ENCODE results near the gene DUOXA2.

DUOXA2 gene

DNA sequence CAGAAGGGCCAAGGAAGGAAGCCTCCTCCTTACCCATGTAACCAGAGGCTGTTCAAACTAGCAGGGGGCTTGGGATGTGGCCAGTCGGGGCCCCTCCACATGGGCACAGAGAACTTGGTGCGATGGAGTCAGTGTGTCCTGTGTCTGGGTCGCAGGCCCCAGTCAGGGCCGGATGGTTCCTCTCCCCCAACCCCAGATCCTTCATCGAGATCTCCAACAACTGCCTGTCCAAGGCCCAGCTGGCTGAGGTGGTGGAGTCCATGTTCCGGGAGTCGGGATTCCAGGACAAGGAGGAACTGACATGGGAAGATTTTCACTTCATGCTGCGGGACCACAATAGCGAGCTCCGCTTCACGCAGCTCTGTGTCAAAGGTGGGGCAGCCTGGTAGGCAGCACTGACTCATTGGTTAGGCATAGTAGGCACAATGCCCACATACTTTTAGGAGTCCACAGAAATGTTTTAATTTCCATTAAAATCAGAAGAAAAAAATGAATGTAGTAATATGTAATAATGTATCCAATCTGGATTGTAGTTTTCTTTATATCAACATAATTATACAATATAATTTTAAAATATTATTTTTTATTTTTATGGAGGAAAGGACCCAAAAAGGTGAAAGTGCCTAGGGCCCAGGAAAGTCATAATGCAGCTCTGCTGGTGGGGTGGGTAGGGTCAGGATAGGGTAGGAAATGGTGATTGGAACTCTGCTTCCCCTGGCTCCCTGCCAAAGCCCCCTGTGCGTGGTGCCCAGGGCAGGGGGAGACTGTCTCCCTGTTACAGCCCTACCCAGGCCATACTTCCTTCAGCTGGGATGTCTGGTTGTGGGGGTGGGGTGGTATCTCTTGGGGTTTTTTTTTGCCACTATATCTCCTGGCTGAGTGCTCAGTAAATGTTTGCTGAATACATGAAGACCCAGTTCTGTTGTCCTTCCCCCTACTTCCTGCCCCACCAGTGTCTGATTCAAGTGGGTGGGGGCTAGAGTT lies 34.2 kb downstream of the DUOXA2 start:
- H3K4me3 ChIP-seq (ENCODE audit: low read length), result no peak overlapping the region
- no peak for DNase-seq (ENCODE audit: low read depth, low spot score)

DNA sequence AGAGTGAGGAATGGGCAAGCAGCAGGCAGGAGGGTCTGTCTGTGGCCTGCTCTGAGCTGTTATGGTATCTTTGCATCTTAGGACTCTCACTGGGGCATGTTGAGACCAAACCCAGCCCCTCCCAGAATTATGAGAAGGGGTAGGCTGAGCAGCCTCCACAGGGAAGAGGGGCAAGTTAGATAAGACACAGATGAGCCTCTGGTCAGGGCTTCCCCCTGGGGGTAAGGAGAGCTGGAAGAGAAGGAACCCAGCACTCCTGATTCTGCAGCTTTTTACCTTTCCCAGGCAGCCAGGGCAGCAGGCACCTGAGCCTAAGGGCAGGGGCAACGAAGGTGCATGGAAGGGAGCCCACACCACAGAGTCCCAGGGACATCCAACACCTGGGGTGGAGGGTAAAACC lies 34.9 kb downstream of the DUOXA2 start:
- DNase-seq (ENCODE audit: low read depth, low spot score), result no peak
- no peak overlapping the region for H3K4me3 ChIP-seq (ENCODE audit: low read length)

DNA sequence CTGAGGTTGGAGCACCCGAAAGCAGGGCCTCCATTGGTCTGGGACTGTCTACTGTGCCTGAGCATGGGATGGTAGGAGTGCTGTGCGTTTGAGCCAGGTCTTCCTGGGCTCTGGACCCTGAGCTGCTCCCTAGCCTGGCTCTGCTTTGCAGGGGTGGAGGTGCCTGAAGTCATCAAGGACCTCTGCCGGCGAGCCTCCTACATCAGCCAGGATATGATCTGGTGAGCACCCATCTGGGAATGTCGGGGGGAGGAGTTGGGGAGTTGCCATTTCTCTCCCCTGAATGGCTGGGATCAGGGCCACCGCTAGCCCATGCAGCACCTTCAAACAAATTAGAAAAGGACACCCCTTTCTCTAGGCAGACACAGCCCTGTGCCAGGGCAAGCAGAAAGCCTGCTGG lies 36.4 kb downstream of the DUOXA2 start:
- DNase-seq (ENCODE audit: low read depth, low spot score), result no peak
- no peak overlapping the region for H3K4me3 ChIP-seq (ENCODE audit: low read length)

DNA sequence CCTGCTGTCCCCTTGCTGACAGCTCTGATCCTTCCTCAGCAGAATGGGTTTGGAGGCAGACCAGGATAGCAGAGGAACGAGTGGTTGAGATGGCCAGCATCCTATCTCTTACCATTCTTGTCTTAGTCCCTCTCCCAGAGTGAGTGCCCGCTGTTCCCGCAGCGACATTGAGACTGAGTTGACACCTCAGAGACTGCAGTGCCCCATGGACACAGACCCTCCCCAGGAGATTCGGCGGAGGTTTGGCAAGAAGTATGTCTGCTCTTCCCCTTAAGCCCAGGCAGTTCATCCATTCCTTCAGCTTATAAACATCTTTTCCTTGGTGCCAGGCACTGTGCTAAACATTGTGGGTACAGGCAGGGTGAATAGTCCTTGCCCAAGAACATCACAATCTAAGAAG lies 36.9 kb downstream of the DUOXA2 start:
- H3K4me3 ChIP-seq (ENCODE audit: low read length), result no peak overlapping the region

GRCh38 chr15:45151998-45152828 lies 38.1 kb downstream of the DUOXA2 start:
- H3K4me3 ChIP-seq (ENCODE audit: low read length), result no peak overlapping the region
- DNase-seq (ENCODE audit: low read depth, low spot score), result no peak

More for the DNA sequence above, 36.9 kb downstream of the DUOXA2 start:
- DNase-seq (ENCODE audit: low read depth, low spot score), result no peak

GRCh38 chr15:45155739-45156138 lies 41.6 kb downstream of the DUOXA2 start:
- no peak for DNase-seq (ENCODE audit: low read depth, low spot score)
- no peak overlapping the region for H3K4me3 ChIP-seq (ENCODE audit: low read length)

DNA sequence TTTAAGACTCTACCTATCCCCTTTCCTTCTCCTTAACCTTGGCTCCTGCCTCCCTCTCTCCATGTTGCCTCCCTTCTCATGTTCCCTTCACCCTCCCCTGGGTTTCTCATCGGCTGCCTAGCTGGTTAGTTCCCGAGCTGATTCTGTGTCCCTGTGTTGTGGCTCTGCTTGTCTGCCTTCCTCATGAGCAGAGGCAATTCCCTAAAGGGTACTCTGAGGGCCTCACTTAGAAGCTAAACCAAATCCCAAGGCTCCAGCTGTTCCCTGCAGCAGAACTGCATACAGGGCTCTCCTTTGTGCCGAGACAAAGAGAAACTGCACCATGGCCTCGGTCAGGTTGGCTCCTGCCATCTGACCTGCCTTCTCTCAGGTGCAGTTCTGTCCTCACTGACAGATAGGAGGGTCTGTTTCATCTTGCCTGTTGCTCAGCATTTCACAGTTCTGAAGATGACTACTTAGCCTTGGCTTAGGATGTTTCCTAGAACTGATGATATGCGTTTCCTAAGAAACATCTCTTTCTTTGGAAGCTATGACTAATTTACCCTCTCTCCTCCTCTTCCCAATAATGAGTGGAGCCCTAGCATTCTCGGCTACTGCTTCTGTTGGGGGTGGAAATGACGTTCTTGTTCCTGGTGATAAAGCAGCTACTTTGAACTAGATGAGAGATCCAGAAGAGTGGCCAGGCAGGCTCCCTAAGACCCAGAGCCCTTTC lies 42.8 kb downstream of the DUOXA2 start:
- DNase-seq (ENCODE audit: low read depth, low spot score), result no peak
- no peak overlapping the region for H3K4me3 ChIP-seq (ENCODE audit: low read length)

DNA sequence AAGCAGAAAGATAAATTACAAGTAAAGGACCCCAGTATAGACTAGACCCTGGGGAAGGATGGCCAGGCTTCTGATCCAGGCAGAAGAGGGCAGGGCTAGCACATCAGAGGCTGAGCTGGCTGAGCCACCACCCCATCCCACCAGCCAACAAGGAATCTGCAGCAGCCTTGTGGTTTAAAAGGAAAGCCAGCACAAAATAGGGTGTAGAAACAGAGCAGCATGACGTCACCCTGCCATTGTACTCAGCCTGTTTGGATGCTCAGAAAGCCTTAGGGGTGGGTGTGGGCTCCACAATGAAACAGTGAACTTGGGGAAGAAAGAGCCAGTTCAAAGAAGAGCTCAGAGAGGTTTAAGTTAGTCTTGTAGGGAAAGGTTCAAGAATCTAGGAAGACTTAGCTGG lies 43.8 kb downstream of the DUOXA2 start:
- H3K4me3 ChIP-seq (ENCODE audit: low read length), result no peak overlapping the region
- peak; percentile 62 for DNase-seq (ENCODE audit: low read depth, low spot score)

GRCh38 chr15:45161666-45162065 lies 47.5 kb downstream of the DUOXA2 start:
- H3K4me3 ChIP-seq (ENCODE audit: low read length), result no peak overlapping the region
- DNase-seq (ENCODE audit: low read depth, low spot score), result no peak

DNA sequence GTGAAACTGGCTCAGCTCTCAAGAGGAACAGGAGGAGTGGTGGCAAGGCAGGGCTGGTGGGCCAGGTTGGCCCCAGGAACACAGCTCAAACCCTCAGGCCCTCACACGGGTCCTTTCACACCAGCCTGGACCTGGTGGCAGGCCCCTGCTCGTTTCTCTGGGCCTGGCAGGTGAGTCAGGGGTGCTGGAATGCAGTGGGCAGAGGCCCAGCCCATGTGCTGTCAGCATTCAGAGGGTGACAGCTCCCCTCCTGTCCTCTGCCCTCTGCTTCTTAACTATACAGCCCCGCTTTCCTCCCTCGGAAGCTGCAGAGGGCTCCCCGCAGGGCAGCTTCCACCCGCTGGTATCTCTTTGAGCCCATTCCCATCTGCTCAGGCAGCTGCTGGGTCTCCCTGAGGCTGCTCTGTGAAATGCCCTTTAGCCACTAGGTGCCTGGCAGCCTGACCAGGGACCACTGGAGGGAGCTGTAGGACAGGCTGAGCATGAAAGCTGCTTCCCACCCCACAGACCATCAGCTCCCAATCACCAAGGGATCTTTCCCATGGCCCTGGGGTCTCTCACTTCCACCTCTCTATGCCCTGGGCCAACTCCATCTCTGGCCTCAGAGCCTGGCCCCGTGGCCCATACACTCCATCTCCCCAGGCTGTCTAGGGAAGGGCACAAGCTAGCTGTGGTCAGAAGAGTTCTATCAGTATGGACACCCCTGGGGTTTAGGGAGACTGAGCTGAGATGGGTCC lies 48.8 kb downstream of the DUOXA2 start:
- DNase-seq (ENCODE audit: low read depth, low spot score), result peak; percentile 45
- no peak overlapping the region for H3K4me3 ChIP-seq (ENCODE audit: low read length)

DNA sequence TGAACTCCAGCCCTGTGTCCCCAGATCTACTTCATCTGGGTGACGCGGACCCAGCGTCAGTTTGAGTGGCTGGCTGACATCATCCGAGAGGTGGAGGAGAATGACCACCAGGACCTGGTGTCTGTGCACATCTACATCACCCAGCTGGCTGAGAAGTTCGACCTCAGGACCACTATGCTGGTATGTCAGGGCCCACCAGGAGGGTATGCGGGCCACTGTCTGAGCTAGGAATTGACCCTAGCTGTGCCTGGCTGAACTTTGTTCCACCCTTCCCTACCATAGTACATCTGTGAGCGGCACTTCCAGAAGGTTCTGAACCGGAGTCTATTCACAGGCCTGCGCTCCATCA lies 49.4 kb downstream of the DUOXA2 start:
- H3K4me3 ChIP-seq (ENCODE audit: low read length), result no peak overlapping the region

GRCh38 chr15:45164914-45165313 lies 50.8 kb downstream of the DUOXA2 start:
- no peak for DNase-seq (ENCODE audit: low read depth, low spot score)
- no peak overlapping the region for H3K4me3 ChIP-seq (ENCODE audit: low read length)

More for the DNA sequence above, 49.4 kb downstream of the DUOXA2 start:
- DNase-seq (ENCODE audit: low read depth, low spot score), result no peak

GRCh38 chr15:45165536-45165935 lies 51.4 kb downstream of the DUOXA2 start:
- H3K4me3 ChIP-seq (ENCODE audit: low read length), result peak overlapping the region; percentile 77
- DNase-seq (ENCODE audit: low read depth, low spot score), result no peak

- peak; percentile 83 for DNase-seq (ENCODE audit: low read depth, low spot score)
- peak overlapping the region; percentile 77 for H3K4me3 ChIP-seq (ENCODE audit: low read length)
Measured at GRCh38 chr15:45166834-45167630, 52.9 kb downstream of the DUOXA2 start.

DNA sequence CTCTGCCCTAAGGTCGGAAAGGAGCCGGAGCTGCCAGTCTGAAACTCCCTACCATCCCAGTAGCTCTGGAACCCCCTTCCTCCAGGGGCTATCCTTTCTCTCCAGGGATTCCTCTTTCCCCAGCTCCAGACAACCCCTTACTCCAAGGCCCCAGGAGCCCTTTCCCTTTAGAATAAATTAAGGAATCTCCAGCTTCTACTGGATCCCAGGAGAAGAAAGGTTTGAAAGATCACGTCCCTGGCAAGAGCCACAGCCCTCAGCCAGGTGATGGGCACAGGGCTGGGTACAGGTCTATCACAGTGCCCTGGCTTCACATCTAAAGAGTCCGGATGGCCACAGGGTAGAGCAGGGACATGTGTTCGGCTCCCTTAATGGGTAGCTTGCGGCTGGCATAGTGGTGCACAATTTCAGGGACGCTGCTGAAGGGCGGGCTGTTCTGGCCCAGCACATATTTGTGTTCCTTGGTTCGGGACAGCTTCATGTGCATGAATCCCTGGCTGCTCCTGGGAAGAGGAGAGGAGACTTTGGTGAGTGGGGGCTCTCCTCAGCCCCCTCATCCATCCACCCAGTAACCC lies 53.6 kb downstream of the DUOXA2 start:
- no peak for DNase-seq (ENCODE audit: low read depth, low spot score)
- H3K4me3 ChIP-seq (ENCODE audit: low read length), result peak overlapping the region; percentile 77

All from Jurkat, Clone E6-1 (cell line).